ENCODE data around the gene RIMS3.

- TF ChIP-seq CTCF (IDR thresholded peaks at IDR 0.05) (no peak), POLR2A (IDR thresholded peaks at IDR 0.05) (no peak)
Observed at GRCh38 chr1:40649592-40649930, 15.9 kb downstream of the RIMS3 start.
